NT2/D1 (cell line): Measurements from ENCODE around the gene ELF4.

Experiments used
- SUZ12 ChIP-seq: IDR thresholded peaks from 2 replicates; pipeline ENCODE4 v1.6.1; 2011; ENCODE audit not compliant: insufficient read length, insufficient read depth; ENCODE audit errors: extremely low read depth
- YY1 ChIP-seq: IDR thresholded peaks from 2 replicates; pipeline ENCODE4 v1.6.1; 2011; ENCODE audit not compliant: insufficient read length, insufficient read depth

GRCh38 chrX:130015181-130015580, 95.1 kb downstream of the ELF4 start:
- TF ChIP-seq YY1 (no peak), SUZ12 (no peak)
